ENCODE results near the gene OTOR. TPM values are rescaled to one million over a fixed set of nuclear protein-coding genes. Genes with fewer than 3 reads are reported as not detected.

OTOR gene
- total RNA-seq, 1 experiment from 2014 or later = not detected

DNA sequence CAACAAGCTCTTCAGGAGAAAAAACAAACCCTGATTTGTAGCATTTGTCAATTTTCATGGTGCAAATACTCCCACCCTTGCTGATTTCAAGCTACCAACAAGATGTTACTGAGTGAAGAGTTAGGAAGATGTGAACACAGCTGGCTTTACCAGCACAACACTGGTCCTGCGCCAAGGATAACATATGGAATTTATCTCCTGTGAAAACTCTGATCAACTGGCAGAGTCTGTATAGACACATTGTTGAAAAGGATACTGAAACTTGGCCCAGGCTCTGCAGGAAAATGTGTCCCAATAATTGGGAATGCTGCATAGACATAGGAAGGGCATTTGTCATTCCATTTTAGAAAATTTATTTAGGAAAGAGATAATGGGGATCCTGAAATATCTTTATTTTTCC, 29.0 kb downstream of the OTOR start:
- no peaks in the 10 kb centered on the region for H3K79me1 ChIP-seq (ENCODE audit: insufficient read depth, low read depth, low read length, poor library complexity, severe bottlenecking)

More for the DNA sequence above, 29.0 kb downstream of the OTOR start:
- no peak overlapping the region for H2BK120ac ChIP-seq (ENCODE audit: low read depth, low read length, poor library complexity, severe bottlenecking)
- no peak overlapping the region for H3K23ac ChIP-seq (ENCODE audit: insufficient read length, low read depth, low read length)
- H3K4me1 Mint-ChIP-seq = peaks cover 3 to 9% of the 10 kb centered on the region in 2 experiments; a peak in 2 of 4 replicates
- H4K8ac ChIP-seq (replicated peaks; ENCODE audit: insufficient read length, low read depth, low read length) = no peak overlapping the region
- no peak overlapping the region for H4K91ac ChIP-seq (ENCODE audit: insufficient read length, low read depth, low read length)
- DNase-seq = no peak
- H3K9me3 ChIP-seq (ENCODE audit: control insufficient read depth, low read depth, low read length) = no peaks in the 10 kb centered on the region
- no peak overlapping the region for H2BK5ac ChIP-seq (ENCODE audit: insufficient read length, low read length)
- H2BK15ac ChIP-seq (ENCODE audit: low read depth, low read length) = no peak overlapping the region
- H3K27me3 Mint-ChIP-seq (ENCODE audit: low read depth) = no peaks in the 10 kb centered on the region
- no peaks in the 10 kb centered on the region for H3K79me2 ChIP-seq (ENCODE audit: insufficient read depth, low read length)
- no peaks in the 10 kb centered on the region for H3K4me1 ChIP-seq (ENCODE audit: insufficient read depth, low read length)
- no peaks in the 10 kb centered on the region for H3K27me3 ChIP-seq (ENCODE audit: insufficient read depth, low read length)
- peaks cover 11 to 13% of the 10 kb centered on the region in 2 experiments; a peak in 4 of 5 replicates for H3K9me3 Mint-ChIP-seq
- TF ChIP-seq, protein P1, sequence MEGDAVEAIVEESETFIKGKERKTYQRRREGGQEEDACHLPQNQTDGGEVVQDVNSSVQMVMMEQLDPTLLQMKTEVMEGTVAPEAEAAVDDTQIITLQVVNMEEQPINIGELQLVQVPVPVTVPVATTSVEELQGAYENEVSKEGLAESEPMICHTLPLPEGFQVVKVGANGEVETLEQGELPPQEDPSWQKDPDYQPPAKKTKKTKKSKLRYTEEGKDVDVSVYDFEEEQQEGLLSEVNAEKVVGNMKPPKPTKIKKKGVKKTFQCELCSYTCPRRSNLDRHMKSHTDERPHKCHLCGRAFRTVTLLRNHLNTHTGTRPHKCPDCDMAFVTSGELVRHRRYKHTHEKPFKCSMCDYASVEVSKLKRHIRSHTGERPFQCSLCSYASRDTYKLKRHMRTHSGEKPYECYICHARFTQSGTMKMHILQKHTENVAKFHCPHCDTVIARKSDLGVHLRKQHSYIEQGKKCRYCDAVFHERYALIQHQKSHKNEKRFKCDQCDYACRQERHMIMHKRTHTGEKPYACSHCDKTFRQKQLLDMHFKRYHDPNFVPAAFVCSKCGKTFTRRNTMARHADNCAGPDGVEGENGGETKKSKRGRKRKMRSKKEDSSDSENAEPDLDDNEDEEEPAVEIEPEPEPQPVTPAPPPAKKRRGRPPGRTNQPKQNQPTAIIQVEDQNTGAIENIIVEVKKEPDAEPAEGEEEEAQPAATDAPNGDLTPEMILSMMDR (conservative IDR thresholded peaks at IDR 0.05) = no peak
- no CpG with 5 or more reads among the region's 1 CpG for WGBS (ENCODE audit: extremely low coverage, insufficient read length, low lambda C conversion rate)
- no peaks in the 10 kb centered on the region for H4K20me1 ChIP-seq (ENCODE audit: control insufficient read depth, insufficient read depth, insufficient read length)
- no peak overlapping the region for H4K5ac ChIP-seq (ENCODE audit: insufficient read length, low read depth, low read length)
- no peak overlapping the region for H3K27ac ChIP-seq (ENCODE audit: insufficient read length, low read depth, low read length)
- no peak overlapping the region for H3K4me3 Mint-ChIP-seq
- H3K18ac ChIP-seq (ENCODE audit: insufficient read length, low read depth, low read length) = no peak overlapping the region
- no peak overlapping the region for H3T11ph ChIP-seq (ENCODE audit: low read length)
- no peak overlapping the region for H3K56ac ChIP-seq (ENCODE audit: insufficient read length, low read depth, low read length)
- no peak overlapping the region for H2AK5ac ChIP-seq (ENCODE audit: insufficient read length, low read length)
- no peak overlapping the region for H2AFZ ChIP-seq (ENCODE audit: low read length)
- no peak overlapping the region for H3K27ac Mint-ChIP-seq
- peaks cover 0 to 4% (median 3%) of the 10 kb centered on the region in 3 experiments; a peak in 3 of 7 replicates for H3K36me3 Mint-ChIP-seq (ENCODE audit: insufficient read depth in 1 of 3, low read depth in 3 of 3)
- H2BK20ac ChIP-seq (ENCODE audit: low read depth, low read length, poor library complexity, severe bottlenecking) = no peak overlapping the region
- H3K14ac ChIP-seq (ENCODE audit: insufficient read depth, low read length) = no peak overlapping the region
- no peak overlapping the region for H3K9ac ChIP-seq (ENCODE audit: extremely low read depth, insufficient read length, low read length)
- H3K4me2 ChIP-seq (ENCODE audit: insufficient read depth, insufficient read length, low read length) = no peak overlapping the region
- no peak overlapping the region for H3K4ac ChIP-seq (ENCODE audit: low read depth, low read length)
- H2BK12ac ChIP-seq (ENCODE audit: insufficient read length, low read depth, low read length) = no peak overlapping the region
- H3K23me2 ChIP-seq (ENCODE audit: insufficient read length, low read depth, low read length, poor library complexity, severe bottlenecking) = no peaks in the 10 kb centered on the region

All from H9 (cell line).